ENCODE data around the gene SCN3A.

SCN3A gene

DNA sequence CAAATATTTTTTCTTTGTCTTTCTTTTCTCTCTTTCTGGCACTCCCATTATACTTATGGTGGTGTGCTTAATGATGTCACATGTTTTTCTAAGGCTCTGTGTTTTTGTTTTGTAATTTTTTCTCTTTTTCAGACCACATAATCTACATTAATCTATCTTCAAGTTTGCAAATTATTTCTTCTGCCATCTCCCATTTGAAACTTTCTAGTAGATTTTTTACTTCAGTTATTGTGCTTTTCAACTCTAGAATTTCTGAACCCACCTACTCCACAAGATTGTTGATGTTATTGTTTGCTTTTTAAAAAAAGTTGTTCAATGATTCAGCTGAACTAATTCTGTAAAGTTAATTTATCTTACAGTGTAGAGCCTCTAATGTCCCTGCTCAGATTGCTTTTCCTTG, 121.4 kb downstream of the SCN3A start:
- no peak for TF ChIP-seq CTCF (IDR thresholded peaks at IDR 0.05; ENCODE audit: insufficient read depth, low read depth, low read length, missing control alignments)
- no peak for DNase-seq (ENCODE audit: low read depth)
- H3K4me3 ChIP-seq (ENCODE audit: low read depth, low read length), result no peak overlapping the region

DNA sequence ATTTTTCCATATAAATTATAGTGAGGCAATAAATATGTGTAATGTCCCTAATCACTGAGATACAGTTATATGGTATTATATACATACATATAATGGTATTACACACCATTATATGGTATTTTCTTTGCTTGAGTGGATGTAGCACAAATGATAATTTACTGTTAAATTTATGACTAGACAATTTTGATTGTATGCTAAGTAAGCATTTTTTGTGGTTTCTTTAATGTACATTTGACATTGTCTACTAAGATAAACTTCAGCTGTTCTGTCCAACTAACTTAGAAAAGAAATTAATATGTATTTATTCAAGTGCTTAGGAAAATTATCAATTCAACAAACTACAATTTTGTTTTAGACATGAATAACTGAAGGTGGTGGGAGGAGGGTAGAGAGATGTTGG, 122.6 kb downstream of the SCN3A start:
- no peak for DNase-seq (ENCODE audit: low read depth)
- no peak for TF ChIP-seq CTCF (IDR thresholded peaks at IDR 0.05; ENCODE audit: insufficient read depth, low read depth, low read length, missing control alignments)
- no peak overlapping the region for H3K4me3 ChIP-seq (ENCODE audit: low read depth, low read length)

- no peak for TF ChIP-seq CTCF (IDR thresholded peaks at IDR 0.05; ENCODE audit: insufficient read depth, low read depth, low read length, missing control alignments)
- H3K4me3 ChIP-seq (ENCODE audit: low read depth, low read length), result no peak overlapping the region
- DNase-seq (ENCODE audit: low read depth), result no peak
Measured at GRCh38 chr2:165079432-165079831, 124.4 kb downstream of the SCN3A start.

- H3K4me3 ChIP-seq (ENCODE audit: low read depth, low read length), result no peak overlapping the region
Measured at GRCh38 chr2:165078913-165079312, 124.9 kb downstream of the SCN3A start.

GRCh38 chr2:165074884-165075283, 129.0 kb downstream of the SCN3A start:
- no peak for DNase-seq (ENCODE audit: low read depth)
- TF ChIP-seq CTCF (IDR thresholded peaks at IDR 0.05; ENCODE audit: insufficient read depth, low read depth, low read length, missing control alignments), result no peak
- H3K4me3 ChIP-seq (ENCODE audit: low read depth, low read length), result no peak overlapping the region

More at GRCh38 chr2:165078913-165079312, 124.9 kb downstream of the SCN3A start:
- no peak for DNase-seq (ENCODE audit: low read depth)
- no peak for TF ChIP-seq CTCF (IDR thresholded peaks at IDR 0.05; ENCODE audit: insufficient read depth, low read depth, low read length, missing control alignments)

GRCh38 chr2:165074323-165074722, 129.5 kb downstream of the SCN3A start:
- no peak overlapping the region for H3K4me3 ChIP-seq (ENCODE audit: low read depth, low read length)
- TF ChIP-seq CTCF (IDR thresholded peaks at IDR 0.05; ENCODE audit: insufficient read depth, low read depth, low read length, missing control alignments), result no peak
- no peak for DNase-seq (ENCODE audit: low read depth)

DNA sequence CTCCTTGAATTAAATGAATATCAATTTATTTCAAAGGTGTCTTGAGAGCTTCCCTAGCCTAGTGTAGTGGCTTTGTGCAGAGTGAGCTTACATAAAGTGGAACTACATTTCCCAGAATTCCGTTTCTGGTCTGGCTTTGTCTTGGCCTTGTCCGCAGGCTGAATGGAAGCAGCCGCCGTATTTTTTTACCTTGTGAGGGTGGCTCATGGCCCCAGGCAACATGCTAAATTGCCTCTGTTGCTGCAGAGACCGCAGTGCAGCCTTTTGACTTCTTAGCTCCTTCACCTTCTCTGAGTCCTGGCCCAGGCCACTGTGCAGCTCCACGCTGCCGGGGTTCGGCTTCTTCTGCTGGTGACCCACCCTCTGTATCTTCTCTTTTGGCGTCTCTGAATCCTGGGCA, 133.8 kb downstream of the SCN3A start:
- DNase-seq (ENCODE audit: low read depth), result no peak
- no peak for TF ChIP-seq CTCF (IDR thresholded peaks at IDR 0.05; ENCODE audit: insufficient read depth, low read depth, low read length, missing control alignments)
- H3K4me3 ChIP-seq (ENCODE audit: low read depth, low read length), result no peak overlapping the region
